ENCODE measurements around the gene CARNS1. TPM values are rescaled to one million over a fixed set of nuclear protein-coding genes. Genes with fewer than 3 reads are reported as not detected.

Gene CARNS1
- total and polyA plus RNA-seq, 9 of the 15 experiments (the other 6 are each of a cell fraction or from before 2014, with no cell fraction given) = 0.01 to 0.18 (median 0.06) TPM; not detected in 3

- WGBS (ENCODE audit: insufficient coverage, low coverage, missing lambda C conversion rate) = 81% methylated on average over 5 of the region's 5 CpGs
- Histone ChIP-seq H3K79me2 (ENCODE audit: control insufficient read depth, insufficient read depth, low read length) (peaks cover 13% of the 10 kb centered on the region), H3K27ac (ENCODE audit: extremely low read depth, low read depth, low read length) (no peak overlapping the region), H3K27me3 (ENCODE audit: control insufficient read depth in 2 of 2, insufficient read depth in 2 of 2, low read length in 2 of 2) (no peaks in the 10 kb centered on the region), H3K4me3 (no peak overlapping the region), H4K20me1 (replicated peaks; ENCODE audit: control insufficient read depth, insufficient read depth, low read length) (no peaks in the 10 kb centered on the region), H3K9me3 (replicated peaks; ENCODE audit: control insufficient read depth, insufficient read depth, low read depth, low read length) (no peaks in the 10 kb centered on the region), H3K9me1 (ENCODE audit: control insufficient read depth, insufficient read depth, low read length) (no peaks in the 10 kb centered on the region), H3K4me2 (ENCODE audit: insufficient read depth, low read length) (no peak overlapping the region), H3K9ac (ENCODE audit: insufficient read depth in 1 of 2, low read depth in 2 of 2, low read length in 2 of 2) (no peak overlapping the region), H3K36me3 (ENCODE audit: control insufficient read depth, insufficient read depth, low read length) (peaks cover 19% of the 10 kb centered on the region; the same call in 2 of the 3 replicates), H3K4me1 (replicated peaks in 1 of 2; ENCODE audit: control insufficient read depth in 2 of 2, insufficient read depth in 2 of 2, low read length in 2 of 2) (peaks cover 7 to 44% of the 10 kb centered on the region in 2 experiments; a peak in 4 of 5 replicates), H2AFZ (ENCODE audit: low read depth, low read length) (no peak overlapping the region)
- in situ Hi-C loops (cut with MboI) = no loop called here
- no peak for DNase-seq (ENCODE audit: extremely low read depth in 1 of 4, low spot score in 3 of 4)
- no peak for FAIRE-seq
- TF ChIP-seq KLF16 (IDR thresholded peaks at IDR 0.05) (no peak), ZNF121 (CRISPR knock-in tag; conservative IDR thresholded peaks at IDR 0.05) (peak; percentile 88)
- no TSS peak for BruUV-seq (replicated peaks)
- CTCF ChIA-PET (ENCODE audit: low intra/inter-chr PET ratio) = no interaction called here
- intact Hi-C loops (cut with micrococcal nuclease) = no loop called here
- POLR2A ChIA-PET = interaction anchor here (0.6 to 1.2 kb wide), 2 partner anchors 11 to 44 kb away, joined by 3 to 5 read pairs; no protein-coding TSS in a partner anchor
- ATAC-seq = no peak
These were observed 30.0 kb downstream of the CARNS1 start for GRCh38 chr11:67445515-67445914.

DNA sequence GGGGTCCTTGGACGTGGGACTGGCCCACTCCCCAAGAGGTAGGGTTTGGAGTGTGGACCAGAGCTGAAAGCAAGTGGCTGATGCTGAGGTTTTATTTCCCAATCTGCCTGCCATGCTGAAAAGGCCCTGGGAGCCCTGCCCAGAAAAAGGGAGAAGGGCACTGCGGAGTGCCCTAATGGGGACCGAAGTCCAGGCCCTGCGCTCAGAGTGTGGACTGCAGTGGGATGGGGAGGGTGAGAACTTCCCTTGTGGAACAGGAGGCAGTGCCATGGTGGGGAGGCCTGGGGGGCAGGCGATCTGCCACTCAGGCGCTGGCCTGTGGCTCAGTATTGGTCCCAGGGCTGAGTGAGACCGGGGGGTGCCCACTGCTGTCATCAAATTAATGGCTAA is 32.7 kb downstream of the CARNS1 start:
- H3K9me3 ChIP-seq (replicated peaks; ENCODE audit: control insufficient read depth, insufficient read depth, low read depth, low read length) = no peaks in the 10 kb centered on the region
- H3K4me1 ChIP-seq (replicated peaks in 1 of 2; ENCODE audit: control insufficient read depth in 2 of 2, insufficient read depth in 2 of 2, low read length in 2 of 2) = peaks cover 7 to 34% of the 10 kb centered on the region in 2 experiments; a peak in 4 of 5 replicates
- H3K36me3 ChIP-seq (ENCODE audit: control insufficient read depth, insufficient read depth, low read length) = no peaks in the 10 kb centered on the region
- no peak overlapping the region for H3K9ac ChIP-seq (ENCODE audit: insufficient read depth in 1 of 2, low read depth in 2 of 2, low read length in 2 of 2)
- H3K27ac ChIP-seq (ENCODE audit: extremely low read depth, low read depth, low read length) = no peak overlapping the region
- no TSS peak for BruUV-seq (replicated peaks)
- no peak overlapping the region for H2AFZ ChIP-seq (ENCODE audit: low read depth, low read length)
- in situ Hi-C loops (cut with MboI) = no loop called here
- ATAC-seq (no peak), DNase-seq (ENCODE audit: extremely low read depth in 1 of 4, low spot score in 3 of 4) (no peak), FAIRE-seq (no peak)
- ChIA-PET CTCF (ENCODE audit: low intra/inter-chr PET ratio) (no interaction called here), POLR2A (interaction anchor here (1.0 to 1.2 kb wide), 2 partner anchors 9 kb away, joined by 3 to 7 read pairs; no protein-coding TSS in a partner anchor)
- 82% methylated on average over 6 of the region's 7 CpGs for WGBS (ENCODE audit: insufficient coverage, low coverage, missing lambda C conversion rate)
- intact Hi-C loops (cut with micrococcal nuclease) = no loop called here
- no peaks in the 10 kb centered on the region for H3K27me3 ChIP-seq (ENCODE audit: control insufficient read depth in 2 of 2, insufficient read depth in 2 of 2, low read length in 2 of 2)
- H4K20me1 ChIP-seq (replicated peaks; ENCODE audit: control insufficient read depth, insufficient read depth, low read length) = no peaks in the 10 kb centered on the region
- peaks cover 13% of the 10 kb centered on the region for H3K79me2 ChIP-seq (ENCODE audit: control insufficient read depth, insufficient read depth, low read length)
- H3K4me3 ChIP-seq = no peak overlapping the region
- H3K4me2 ChIP-seq (ENCODE audit: insufficient read depth, low read length) = no peak overlapping the region
- H3K9me1 ChIP-seq (ENCODE audit: control insufficient read depth, insufficient read depth, low read length) = no peaks in the 10 kb centered on the region
- TF ChIP-seq ZNF717 (CRISPR knock-in tag; IDR thresholded peaks at IDR 0.05) (no peak), RBM14 (IDR thresholded peaks at IDR 0.05; ENCODE audit: borderline replicate concordance, insufficient read depth, low read depth, low read length) (no peak), NFXL1 (CRISPR knock-in tag; IDR thresholded peaks at IDR 0.05) (no peak), ZNF511 (CRISPR knock-in tag; IDR thresholded peaks at IDR 0.05) (no peak), RBM15 (IDR thresholded peaks at IDR 0.05; ENCODE audit: insufficient read depth, low read length) (no peak), SNAPC5 (CRISPR knock-in tag; IDR thresholded peaks at IDR 0.05) (no peak), MIER1 (IDR thresholded peaks at IDR 0.05; ENCODE audit: low read depth) (no peak), FOSL1 (tag; conservative IDR thresholded peaks at IDR 0.05) (no peak), TBL1XR1 (IDR thresholded peaks at IDR 0.05; ENCODE audit: low read length in 2 of 2) (no peak), DPF2 (IDR thresholded peaks at IDR 0.05) (no peak), ZNF347 (CRISPR knock-in tag; IDR thresholded peaks at IDR 0.05; ENCODE audit: low read depth) (no peak)
- TF ChIP-seq, protein P1, sequence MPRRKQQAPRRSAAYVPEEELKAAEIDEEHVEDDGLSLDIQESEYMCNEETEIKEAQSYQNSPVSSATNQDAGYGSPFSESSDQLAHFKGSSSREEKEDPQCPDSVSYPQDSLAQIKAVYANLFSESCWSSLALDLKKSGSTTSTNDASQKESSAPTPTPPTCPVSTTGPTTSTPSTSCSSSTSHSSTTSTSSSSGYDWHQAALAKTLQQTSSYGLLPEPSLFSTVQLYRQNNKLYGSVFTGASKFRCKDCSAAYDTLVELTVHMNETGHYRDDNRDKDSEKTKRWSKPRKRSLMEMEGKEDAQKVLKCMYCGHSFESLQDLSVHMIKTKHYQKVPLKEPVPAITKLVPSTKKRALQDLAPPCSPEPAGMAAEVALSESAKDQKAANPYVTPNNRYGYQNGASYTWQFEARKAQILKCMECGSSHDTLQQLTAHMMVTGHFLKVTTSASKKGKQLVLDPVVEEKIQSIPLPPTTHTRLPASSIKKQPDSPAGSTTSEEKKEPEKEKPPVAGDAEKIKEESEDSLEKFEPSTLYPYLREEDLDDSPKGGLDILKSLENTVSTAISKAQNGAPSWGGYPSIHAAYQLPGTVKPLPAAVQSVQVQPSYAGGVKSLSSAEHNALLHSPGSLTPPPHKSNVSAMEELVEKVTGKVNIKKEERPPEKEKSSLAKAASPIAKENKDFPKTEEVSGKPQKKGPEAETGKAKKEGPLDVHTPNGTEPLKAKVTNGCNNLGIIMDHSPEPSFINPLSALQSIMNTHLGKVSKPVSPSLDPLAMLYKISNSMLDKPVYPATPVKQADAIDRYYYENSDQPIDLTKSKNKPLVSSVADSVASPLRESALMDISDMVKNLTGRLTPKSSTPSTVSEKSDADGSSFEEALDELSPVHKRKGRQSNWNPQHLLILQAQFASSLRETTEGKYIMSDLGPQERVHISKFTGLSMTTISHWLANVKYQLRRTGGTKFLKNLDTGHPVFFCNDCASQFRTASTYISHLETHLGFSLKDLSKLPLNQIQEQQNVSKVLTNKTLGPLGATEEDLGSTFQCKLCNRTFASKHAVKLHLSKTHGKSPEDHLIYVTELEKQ (CRISPR knock-in tag; IDR thresholded peaks at IDR 0.05) = no peak

Data from K562 (cell line).